AG09309 (cell line): ENCODE data around the gene ZNF438.
"Not testable (repeated sequence)": the region's sequence is repeated elsewhere in the genome, so short reads cannot be mapped to it uniquely, and the experiment has no call there.

Experiments used
- DNase-seq: peaks from one replicate; pipeline ENCODE4 v3.0.0-alpha.2; 2010; ENCODE audit warnings: low read depth
- H3K4me3 ChIP-seq: 2 replicates; pipeline ENCODE4 v1.5.1; 2011; ENCODE audit warnings: mild to moderate bottlenecking, low read depth, low read length, moderate library complexity; ENCODE audit not compliant: control insufficient read depth
- CTCF ChIP-seq: IDR thresholded peaks from 2 replicates; pipeline ENCODE4 v1.5.1; 2011; ENCODE audit warnings: mild to moderate bottlenecking, low read depth, low read length, inconsistent platforms; ENCODE audit not compliant: insufficient read depth, control insufficient read depth; ENCODE audit errors: missing control alignments

Gene ZNF438

GRCh38 chr10:31051703-31052102, 20.0 kb upstream of the ZNF438 start:
- no peak overlapping the region for H3K4me3 ChIP-seq
- DNase-seq: no peak
- no peak for TF ChIP-seq CTCF

GRCh38 chr10:31042670-31043069, 11.0 kb upstream of the ZNF438 start:
- no peak for TF ChIP-seq CTCF
- no peak overlapping the region for H3K4me3 ChIP-seq
- DNase-seq: no peak

GRCh38 chr10:31041011-31041410, 9.3 kb upstream of the ZNF438 start:
- no peak for DNase-seq
- no peak overlapping the region for H3K4me3 ChIP-seq
- no peak for TF ChIP-seq CTCF

GRCh38 chr10:31039006-31039405, 7.3 kb upstream of the ZNF438 start:
- not testable (repeated sequence) for H3K4me3 ChIP-seq, DNase-seq

- TF ChIP-seq CTCF: no peak
- H3K4me3 ChIP-seq: no peak overlapping the region
- DNase-seq: no peak
Observed at GRCh38 chr10:31037749-31038148, 6.1 kb upstream of the ZNF438 start.

- no peak for DNase-seq
- TF ChIP-seq CTCF: no peak
- H3K4me3 ChIP-seq: no peak overlapping the region
Observed at GRCh38 chr10:31036209-31036608, 4.5 kb upstream of the ZNF438 start.

- no peak for DNase-seq
- TF ChIP-seq CTCF: no peak
- H3K4me3 ChIP-seq: no peak overlapping the region
Observed at GRCh38 chr10:31035266-31035798, 3.7 kb upstream of the ZNF438 start.
